ENCODE results near the gene CIAPIN1.
"Not testable (repeated sequence)": the region's sequence is repeated elsewhere in the genome, so short reads cannot be mapped to it uniquely, and the experiment has no call there.

Gene CIAPIN1

DNA sequence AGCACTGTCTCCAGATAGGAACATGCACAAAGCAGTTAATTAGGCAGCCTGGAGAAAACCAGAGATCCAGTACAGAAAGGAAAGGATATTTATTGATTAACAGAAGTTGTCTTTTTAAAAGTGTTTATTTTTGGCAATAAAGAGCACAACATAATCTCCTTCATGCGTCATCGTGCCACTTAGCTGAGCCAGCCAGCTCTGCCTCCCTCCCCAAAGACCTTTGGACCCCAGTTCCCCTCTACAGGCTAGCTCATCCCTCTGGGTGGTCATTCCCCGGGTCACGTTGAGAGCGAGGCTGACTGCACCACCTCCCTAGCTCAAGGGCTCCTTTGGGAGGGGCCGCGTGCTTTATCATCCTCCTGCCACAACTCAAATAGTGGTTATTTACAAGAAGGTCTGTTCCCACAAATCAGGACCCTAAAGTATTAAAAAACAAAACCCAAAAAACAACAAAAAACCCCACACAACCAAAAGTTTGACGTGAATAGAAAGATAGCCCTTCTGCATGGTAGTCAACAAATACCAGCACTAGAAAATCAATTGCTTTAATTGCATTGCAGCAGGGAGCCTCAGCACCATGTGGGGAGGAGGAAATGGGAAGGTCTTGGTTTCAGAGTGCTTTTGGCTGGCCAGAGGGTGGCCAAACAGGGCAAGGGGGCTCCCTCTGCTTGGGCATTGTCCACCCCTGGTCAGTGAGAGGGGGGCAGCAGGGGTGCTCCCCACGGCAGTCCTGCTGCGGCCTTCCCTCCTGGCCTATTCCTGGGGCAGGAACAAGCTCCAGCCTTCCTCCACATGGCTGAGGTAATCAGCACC, 24.9 kb upstream of the CIAPIN1 start:
- TF ChIP-seq GATA1 (IDR thresholded peaks at IDR 0.05; ENCODE audit: low read depth, low read length) (no peak), POLR2A (IDR thresholded peaks at IDR 0.05; ENCODE audit: low read length) (no peak)
- DNase-seq: no peak

DNA sequence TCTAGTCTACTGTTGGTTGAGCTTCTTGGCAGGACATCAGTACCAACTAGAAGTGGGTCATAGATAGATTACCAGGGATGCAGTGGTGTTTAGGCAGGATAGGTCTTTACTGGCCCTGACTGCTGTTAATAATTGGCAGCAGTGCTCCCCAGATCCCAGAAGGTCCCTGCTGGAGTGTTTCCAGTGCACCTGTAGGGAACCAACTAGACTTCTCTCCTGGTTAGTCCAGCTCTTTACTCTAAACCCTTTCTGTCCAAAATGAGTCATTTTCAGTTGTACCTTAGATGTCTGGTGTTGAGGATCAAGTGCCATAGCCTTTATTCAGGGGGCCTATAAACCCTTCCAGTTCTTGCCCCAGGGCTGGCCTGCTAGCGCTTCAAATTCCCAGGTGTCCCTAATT, 24.0 kb upstream of the CIAPIN1 start:
- no peak for DNase-seq
- TF ChIP-seq GATA1 (IDR thresholded peaks at IDR 0.05; ENCODE audit: low read depth, low read length) (no peak), POLR2A (IDR thresholded peaks at IDR 0.05; ENCODE audit: low read length) (no peak)

DNA sequence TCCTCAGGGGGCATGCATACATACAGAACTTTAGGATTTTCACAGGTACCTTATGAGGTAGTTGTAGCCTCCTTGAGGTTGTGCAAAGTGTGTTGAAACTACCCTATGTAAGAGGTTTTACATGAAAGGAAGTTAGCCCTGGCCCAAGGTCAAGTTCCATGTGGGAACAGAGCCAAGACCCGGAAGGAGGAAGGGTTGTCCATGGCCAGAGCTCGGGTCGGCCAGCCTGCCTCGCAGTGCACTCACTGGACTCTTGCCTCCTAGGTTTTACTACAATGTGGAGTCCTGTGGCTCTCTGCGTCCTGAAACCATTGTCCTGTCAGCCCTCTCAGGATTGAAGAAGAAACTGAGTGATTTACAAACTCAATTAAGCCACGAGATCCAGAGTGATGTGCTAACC, 23.5 kb upstream of the CIAPIN1 start:
- TF ChIP-seq POLR2A (IDR thresholded peaks at IDR 0.05; ENCODE audit: low read length) (no peak), GATA1 (IDR thresholded peaks at IDR 0.05; ENCODE audit: low read depth, low read length) (no peak)
- no peak for DNase-seq

GRCh38 chr16:57469917-57470470, 22.8 kb upstream of the CIAPIN1 start:
- no peak for DNase-seq
- TF ChIP-seq POLR2A (IDR thresholded peaks at IDR 0.05; ENCODE audit: low read length): no peak
- no peak for TF ChIP-seq GATA1 (IDR thresholded peaks at IDR 0.05; ENCODE audit: low read depth, low read length)

DNA sequence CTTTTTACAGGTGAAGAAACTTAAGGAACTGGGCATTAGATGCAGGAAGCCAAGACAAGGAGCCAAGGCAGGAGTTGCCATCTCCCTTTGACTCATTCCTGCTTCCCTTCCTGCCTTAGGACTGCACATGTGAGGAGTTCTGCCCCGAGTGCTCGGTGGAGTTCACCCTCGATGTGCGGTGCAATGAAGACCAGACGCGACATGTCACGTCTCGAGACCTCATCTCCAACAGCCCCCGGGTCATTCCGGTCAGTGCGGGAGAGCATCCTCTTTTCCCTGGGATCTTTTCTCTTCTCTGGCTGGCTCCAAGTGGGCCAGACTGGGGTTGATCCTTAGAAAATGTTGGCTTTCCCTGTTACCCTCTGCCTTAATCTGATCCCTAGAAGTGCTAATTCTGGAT, 21.9 kb upstream of the CIAPIN1 start:
- TF ChIP-seq POLR2A (IDR thresholded peaks at IDR 0.05; ENCODE audit: low read length) (no peak), GATA1 (IDR thresholded peaks at IDR 0.05; ENCODE audit: low read depth, low read length) (no peak)
- DNase-seq: no peak

GRCh38 chr16:57468346-57468745, 21.2 kb upstream of the CIAPIN1 start:
- DNase-seq: no peak

DNA sequence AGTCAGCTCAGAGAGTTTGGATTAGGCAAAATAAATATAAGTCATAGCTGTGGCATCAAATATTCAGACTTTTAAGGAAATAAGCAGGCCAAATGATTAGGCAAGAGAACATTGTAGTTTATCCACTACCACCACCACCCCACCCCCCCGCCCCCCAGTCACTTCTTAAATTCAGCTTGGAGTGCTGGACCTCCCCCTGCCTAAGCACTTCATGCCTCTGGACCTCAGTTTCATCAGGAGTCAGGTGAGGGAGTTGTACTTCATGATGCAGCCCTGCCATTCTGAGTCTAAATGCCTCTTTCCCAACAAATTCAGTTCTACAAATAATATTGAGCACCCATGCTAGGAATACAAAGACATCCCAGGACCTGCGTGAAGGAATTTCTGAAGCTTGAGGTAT, 17.3 kb upstream of the CIAPIN1 start:
- no peak for DNase-seq
- TF ChIP-seq GATA1 (IDR thresholded peaks at IDR 0.05; ENCODE audit: low read depth, low read length): no peak
- no peak for TF ChIP-seq POLR2A (IDR thresholded peaks at IDR 0.05; ENCODE audit: low read length)

More at GRCh38 chr16:57468346-57468745, 21.2 kb upstream of the CIAPIN1 start:
- TF ChIP-seq POLR2A (IDR thresholded peaks at IDR 0.05; ENCODE audit: low read length) (no peak), GATA1 (IDR thresholded peaks at IDR 0.05; ENCODE audit: low read depth, low read length) (no peak)

DNA sequence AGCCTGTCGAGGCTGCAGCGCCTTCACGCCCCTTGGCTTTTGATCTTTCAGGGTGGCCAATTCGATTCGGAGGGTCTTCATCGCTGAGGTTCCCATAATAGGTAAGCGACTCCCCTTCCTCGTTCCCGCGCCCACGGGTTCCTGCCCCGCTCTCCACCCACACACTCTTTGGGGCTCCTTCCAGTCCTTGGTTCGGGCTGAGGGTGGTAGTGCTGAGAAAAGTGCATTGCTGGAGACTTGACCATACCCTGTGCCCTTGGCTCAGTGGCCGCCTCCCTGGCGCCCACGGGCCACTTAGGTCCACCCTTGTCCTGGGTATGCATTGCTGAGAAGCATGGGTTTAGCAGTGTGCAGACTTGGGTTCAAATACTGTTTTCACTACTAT, 15.8 kb upstream of the CIAPIN1 start:
- TF ChIP-seq GATA1 (IDR thresholded peaks at IDR 0.05; ENCODE audit: low read depth, low read length) (no peak), POLR2A (IDR thresholded peaks at IDR 0.05; ENCODE audit: low read length) (no peak)
- DNase-seq: peak in 1 of 2 experiments; percentile 61

DNA sequence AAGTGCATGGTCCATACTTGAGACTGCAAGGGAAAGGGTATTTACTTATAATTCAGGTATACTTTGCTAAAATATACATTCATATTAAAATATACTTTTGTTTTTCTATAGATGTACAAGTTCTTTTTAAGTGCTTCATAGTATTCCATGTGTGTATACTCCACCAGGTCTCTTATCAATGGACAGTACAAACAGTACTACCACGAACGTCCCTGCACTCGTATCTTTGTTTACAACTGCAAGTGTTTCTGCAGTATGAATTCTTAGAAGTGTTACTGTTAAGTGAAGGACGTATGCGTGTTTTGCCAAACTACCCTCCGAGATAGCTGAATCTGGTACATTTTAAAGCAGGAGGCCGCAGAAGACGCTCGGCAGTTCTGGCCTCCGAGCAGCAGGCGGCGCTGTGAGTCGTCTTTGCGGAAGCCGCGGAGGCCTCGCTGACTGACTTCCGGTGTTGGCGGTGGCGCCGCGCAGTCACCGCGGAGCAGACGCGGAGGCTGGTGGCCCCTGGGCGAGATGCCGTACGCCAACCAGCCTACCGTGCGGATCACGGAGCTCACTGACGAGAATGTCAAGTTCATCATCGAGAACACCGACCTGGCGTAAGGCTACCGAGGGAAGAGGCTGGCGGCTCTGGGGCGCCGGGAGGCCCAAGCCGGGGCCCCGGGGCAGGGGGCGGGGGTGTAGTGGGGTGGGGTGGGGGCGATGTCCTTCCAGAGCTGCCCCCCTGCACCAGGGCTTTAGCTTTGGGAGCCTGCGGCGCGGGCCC, 15.2 kb upstream of the CIAPIN1 start, which contains the start of gene POLR2C:
Gene POLR2C (plus strand): TSS at position 471 of the 769 bp plus-strand sequence. CDS start 46 bp downstream, at position 517.
- peak; percentile 93 to 95 for DNase-seq
- TF ChIP-seq GATA1 (IDR thresholded peaks at IDR 0.05; ENCODE audit: low read depth, low read length) (no peak), POLR2A (IDR thresholded peaks at IDR 0.05; ENCODE audit: low read length) (peak; percentile 93)

- no peak for DNase-seq
- TF ChIP-seq GATA1 (IDR thresholded peaks at IDR 0.05; ENCODE audit: low read depth, low read length) (no peak), POLR2A (IDR thresholded peaks at IDR 0.05; ENCODE audit: low read length) (no peak)
Measured at GRCh38 chr16:57452021-57452420, 4.8 kb upstream of the CIAPIN1 start.

DNA sequence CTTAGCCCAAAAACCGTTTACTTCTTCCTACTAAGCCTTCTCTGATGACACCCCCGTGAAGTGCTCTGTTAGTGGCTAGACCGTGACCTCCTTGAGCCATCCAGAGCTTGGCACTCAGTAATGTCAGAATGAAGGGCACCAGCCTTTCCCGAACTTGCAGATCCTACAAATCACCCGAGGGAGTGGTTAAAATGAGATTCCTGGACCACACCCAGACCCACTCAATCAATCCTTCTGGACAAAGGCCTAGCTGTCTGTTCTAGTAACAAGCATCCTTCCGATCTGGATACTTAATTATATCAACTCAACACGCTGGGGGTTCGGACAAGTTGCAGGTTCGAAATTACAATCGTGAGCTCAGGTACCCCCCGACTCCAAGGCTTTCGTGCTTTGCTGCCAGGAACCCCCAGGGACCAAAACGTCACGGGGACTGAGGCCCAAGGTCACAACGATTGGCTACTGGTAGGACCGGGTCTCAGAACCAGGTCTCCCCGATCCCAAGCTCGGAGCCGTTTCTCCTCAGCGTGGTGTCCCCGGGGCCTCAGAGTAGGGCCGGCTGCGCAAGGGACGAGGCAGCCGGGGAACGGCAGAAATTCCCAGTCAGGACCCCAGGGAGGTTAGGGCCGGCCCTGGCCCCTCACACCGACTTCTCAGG, 527 bp downstream of the CIAPIN1 start:
- TF ChIP-seq GATA1 (IDR thresholded peaks at IDR 0.05; ENCODE audit: low read depth, low read length) (no peak), POLR2A (IDR thresholded peaks at IDR 0.05; ENCODE audit: low read length) (no peak)

GRCh38 chr16:57445510-57445909, 1.7 kb downstream of the CIAPIN1 start:
- no peak for TF ChIP-seq GATA1 (IDR thresholded peaks at IDR 0.05; ENCODE audit: low read depth, low read length)
- TF ChIP-seq POLR2A (IDR thresholded peaks at IDR 0.05; ENCODE audit: low read length): no peak

More for the DNA sequence above, 527 bp downstream of the CIAPIN1 start:
- peak; percentile 62 to 72 for DNase-seq

DNA sequence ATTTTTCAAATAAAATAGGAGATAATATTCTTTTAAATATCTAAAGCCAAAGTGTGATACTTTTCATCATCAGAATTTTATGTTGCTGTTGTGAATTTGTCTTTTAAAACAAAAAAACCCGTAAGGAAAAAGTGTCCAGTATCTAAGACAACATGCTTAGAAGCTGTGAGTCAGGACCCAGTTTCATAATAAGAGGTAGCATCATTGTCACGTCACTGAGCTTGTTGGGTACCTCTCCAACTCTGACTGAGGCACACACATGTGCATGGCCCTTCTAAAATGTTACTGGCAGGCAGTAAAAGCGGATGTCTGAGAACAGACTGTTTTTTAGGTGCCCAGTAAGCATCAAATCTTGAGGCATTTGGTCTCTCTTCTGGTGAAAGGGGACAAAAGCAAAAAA, 2.5 kb downstream of the CIAPIN1 start:
- no peak for DNase-seq
- TF ChIP-seq POLR2A (IDR thresholded peaks at IDR 0.05; ENCODE audit: low read length) (no peak), GATA1 (IDR thresholded peaks at IDR 0.05; ENCODE audit: low read depth, low read length) (no peak)

More at GRCh38 chr16:57445510-57445909, 1.7 kb downstream of the CIAPIN1 start:
- no peak for DNase-seq

DNA sequence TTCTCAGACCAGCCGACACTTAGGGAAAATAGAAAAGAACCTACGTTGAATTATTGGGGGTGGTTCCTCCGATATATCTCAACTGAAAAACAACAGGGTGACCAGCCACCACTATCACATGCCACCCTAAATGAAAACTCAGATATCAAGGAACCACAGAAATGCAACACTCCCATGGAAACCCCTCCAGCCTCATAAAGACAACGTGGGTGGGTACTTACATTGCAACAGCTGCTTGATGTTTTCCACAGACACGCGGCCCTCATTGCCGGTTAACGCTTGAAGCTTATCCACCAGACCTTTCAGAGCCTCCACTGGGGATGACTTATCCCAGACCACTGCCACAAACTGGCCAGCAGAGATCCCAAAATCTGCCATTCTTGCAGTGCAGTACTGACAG, 6.6 kb downstream of the CIAPIN1 start:
- DNase-seq: not testable (repeated sequence)

- DNase-seq: peak; percentile 19 to 28
Measured at GRCh38 chr16:57439947-57440346, 7.2 kb downstream of the CIAPIN1 start.
